Peyer's patch (tissue), 4 donors: ENCODE results near the gene CCNI2.

Source experiments
- POLR2A ChIP-seq, 2 donors: fragments of 450-650 bp; IDR thresholded peaks; one replicate each; pipeline ENCODE4 v1.5.1; 2017; ENCODE audit warnings: antibody characterized with exemption in 2 of 2, mild to moderate bottlenecking in 2 of 2, moderate library complexity in 2 of 2
- TF ChIP-seq, protein P1 (sequence below), 6 experiments: fragments of 450-650 bp in 4 of 6; fragments of 200-600 bp in 2 of 6; sonication (generic) in 1 of 6; IDR thresholded peaks; one replicate each; pipeline ENCODE4 v1.5.1; 2017 to 2019; ENCODE audit warnings: antibody characterized with exemption in 6 of 6, mild to moderate bottlenecking in 3 of 6, moderate library complexity in 1 of 6

DNA sequence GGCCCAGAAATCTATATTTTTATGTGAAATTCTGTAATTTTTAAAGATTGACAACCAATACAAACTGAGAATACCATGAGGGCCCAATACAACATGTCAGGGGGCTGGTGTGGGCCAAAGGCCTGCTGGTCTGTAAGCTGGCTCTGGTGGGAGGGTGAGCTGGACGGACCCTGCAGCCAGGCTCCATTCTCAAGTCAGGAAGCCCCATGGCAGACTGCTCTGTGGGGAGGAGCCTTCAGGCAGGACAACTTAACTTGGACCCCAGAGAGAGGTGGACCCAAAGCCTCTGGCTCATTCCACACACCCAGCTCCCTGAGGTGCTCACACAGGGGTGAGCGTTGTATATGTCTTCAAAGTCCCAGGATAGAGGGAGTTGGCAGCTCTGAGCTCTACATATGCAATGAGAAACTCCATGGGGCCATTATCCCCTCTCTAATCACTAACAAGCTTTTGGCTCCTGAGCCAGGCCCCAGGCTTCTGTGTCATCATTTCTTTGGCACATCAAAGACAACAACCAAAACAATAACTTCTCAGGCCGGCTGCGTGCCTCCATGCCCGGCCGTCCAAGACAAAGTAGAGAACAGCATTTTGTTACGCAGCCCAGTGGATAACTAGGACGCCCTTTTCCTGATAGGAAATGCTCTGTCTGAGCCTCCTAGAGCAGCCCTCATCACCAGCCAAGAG is 23.4 kb downstream of the CCNI2 start:
- TF ChIP-seq, protein P1, sequence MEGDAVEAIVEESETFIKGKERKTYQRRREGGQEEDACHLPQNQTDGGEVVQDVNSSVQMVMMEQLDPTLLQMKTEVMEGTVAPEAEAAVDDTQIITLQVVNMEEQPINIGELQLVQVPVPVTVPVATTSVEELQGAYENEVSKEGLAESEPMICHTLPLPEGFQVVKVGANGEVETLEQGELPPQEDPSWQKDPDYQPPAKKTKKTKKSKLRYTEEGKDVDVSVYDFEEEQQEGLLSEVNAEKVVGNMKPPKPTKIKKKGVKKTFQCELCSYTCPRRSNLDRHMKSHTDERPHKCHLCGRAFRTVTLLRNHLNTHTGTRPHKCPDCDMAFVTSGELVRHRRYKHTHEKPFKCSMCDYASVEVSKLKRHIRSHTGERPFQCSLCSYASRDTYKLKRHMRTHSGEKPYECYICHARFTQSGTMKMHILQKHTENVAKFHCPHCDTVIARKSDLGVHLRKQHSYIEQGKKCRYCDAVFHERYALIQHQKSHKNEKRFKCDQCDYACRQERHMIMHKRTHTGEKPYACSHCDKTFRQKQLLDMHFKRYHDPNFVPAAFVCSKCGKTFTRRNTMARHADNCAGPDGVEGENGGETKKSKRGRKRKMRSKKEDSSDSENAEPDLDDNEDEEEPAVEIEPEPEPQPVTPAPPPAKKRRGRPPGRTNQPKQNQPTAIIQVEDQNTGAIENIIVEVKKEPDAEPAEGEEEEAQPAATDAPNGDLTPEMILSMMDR (IDR thresholded peaks at IDR 0.05) = no peak
- TF ChIP-seq POLR2A (IDR thresholded peaks at IDR 0.05) = no peak
